Loucy (cell line): ENCODE results near the gene SHC1.

ENCODE experiments used
- H2AFZ ChIP-seq: fragments of 200-600 bp; sonication (generic); 2 replicates; pipeline ENCODE4 v1.6.0; 2016; ENCODE audit warnings: antibody characterized with exemption, mild to moderate bottlenecking, low read length, moderate library complexity
- H3F3A ChIP-seq: fragments of 200-600 bp; 2 replicates; pipeline ENCODE4 v1.6.0; 2016; ENCODE audit warnings: antibody characterized with exemption, low read depth, mild to moderate bottlenecking
- H3K27me3 ChIP-seq: fragments of 200-600 bp; sonication (generic); 2 replicates; pipeline ENCODE4 v1.6.1; 2014; ENCODE audit warnings: low read length, mild to moderate bottlenecking; ENCODE audit not compliant: insufficient read depth, poor library complexity, severe bottlenecking
- H3K36me3 ChIP-seq: fragments of 200-600 bp; sonication (generic); 2 replicates; pipeline ENCODE4 v1.6.1; 2016; ENCODE audit warnings: low read length; ENCODE audit not compliant: insufficient read depth
- H3K4me1 ChIP-seq: fragments of 200-600 bp; sonication (generic); 2 replicates; pipeline ENCODE4 v1.5.1; 2014; ENCODE audit warnings: low read length, mild to moderate bottlenecking; ENCODE audit not compliant: insufficient read depth, poor library complexity, severe bottlenecking
- H3K4me2 ChIP-seq: fragments of 200-600 bp; sonication (generic); 2 replicates; pipeline ENCODE4 v1.6.0; 2014; ENCODE audit warnings: antibody characterized with exemption, low read length, low read depth, mild to moderate bottlenecking; ENCODE audit not compliant: poor library complexity, severe bottlenecking
- H3K4me3 ChIP-seq: fragments of 200-600 bp; sonication (generic); 2 replicates; pipeline ENCODE4 v1.5.1; 2014; ENCODE audit warnings: low read length, mild to moderate bottlenecking, mixed read lengths; ENCODE audit not compliant: poor library complexity, severe bottlenecking
- H3K79me2 ChIP-seq: fragments of 200-600 bp; sonication (generic); 2 replicates; pipeline ENCODE4 v1.6.1; 2014; ENCODE audit warnings: low read length; ENCODE audit not compliant: insufficient read depth
- H3K9ac ChIP-seq: fragments of 200-600 bp; sonication (generic); 2 replicates; pipeline ENCODE4 v1.6.0; 2014; ENCODE audit warnings: mild to moderate bottlenecking, low read depth, low read length, moderate library complexity; ENCODE audit not compliant: poor library complexity, severe bottlenecking
- H3K9me2 ChIP-seq: fragments of 200-600 bp; sonication (generic); replicated peaks from 2 replicates; pipeline ENCODE4 v1.6.1; 2016; ENCODE audit warnings: low read depth, low read length, mixed read lengths
- H3K9me3 ChIP-seq: fragments of 200-600 bp; sonication (generic); 2 replicates; pipeline ENCODE4 v1.6.1; 2014; ENCODE audit warnings: mild to moderate bottlenecking, antibody characterized with exemption, low read length, low read depth; ENCODE audit not compliant: insufficient read depth
- H4K20me1 ChIP-seq: fragments of 200-600 bp; sonication (generic); 2 replicates; pipeline ENCODE4 v1.6.0; 2014; ENCODE audit warnings: antibody characterized with exemption, low read length, mild to moderate bottlenecking; ENCODE audit not compliant: insufficient read depth, poor library complexity, severe bottlenecking
- EZH2phosphoT487 ChIP-seq: fragments of 200-600 bp; IDR thresholded peaks from 2 replicates; pipeline ENCODE4 v1.6.1; 2018; ENCODE audit warnings: antibody characterized with exemption, mild to moderate bottlenecking, moderate library complexity, borderline replicate concordance
- TF ChIP-seq, protein P1 (sequence below): fragments of 200-600 bp; sonication (generic); conservative IDR thresholded peaks from 2 replicates; pipeline ENCODE4 v1.5.1; 2014; ENCODE audit warnings: mild to moderate bottlenecking, antibody characterized with exemption, low read length

SHC1 gene

DNA sequence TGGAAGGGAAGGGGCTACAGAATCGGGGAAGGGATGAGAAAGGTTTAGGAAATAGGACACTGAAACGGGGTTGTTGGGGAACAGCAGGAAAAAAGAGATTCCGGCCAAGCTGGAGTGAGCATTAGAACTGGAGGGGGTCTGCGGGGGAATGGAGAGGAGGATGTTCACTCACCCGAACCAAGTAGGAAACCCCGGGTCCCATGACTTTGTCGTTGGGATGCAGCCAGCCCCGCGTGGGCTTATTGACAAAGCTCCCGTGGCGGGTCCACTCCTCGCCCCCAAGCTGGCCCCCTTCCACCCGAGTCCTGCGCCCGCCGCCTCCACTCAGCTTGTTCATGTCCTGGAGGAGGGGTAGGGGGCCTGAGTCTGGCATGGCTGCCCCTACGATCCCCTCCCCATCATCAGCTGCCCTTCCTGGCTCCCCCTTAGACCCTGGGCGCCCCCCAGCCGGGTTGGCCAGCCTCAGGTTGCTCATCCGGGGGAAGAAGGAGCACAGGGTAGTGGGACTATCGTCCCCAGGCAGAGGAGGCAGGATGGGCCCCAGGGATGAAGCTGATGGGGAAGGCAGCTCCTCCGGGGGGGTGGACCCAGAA, 591 bp downstream of the SHC1 start:
- Histone ChIP-seq H3K4me1 (peaks cover 37% of the 10 kb centered on the region), H2AFZ (no peak overlapping the region), H3K9me2 (no peaks in the 10 kb centered on the region), H3K4me2 (peak overlapping the region; percentile 70), H3K27me3 (no peaks in the 10 kb centered on the region), H3F3A (peaks cover 3% of the 10 kb centered on the region; the same call in 1 of the 2 replicates), H3K9me3 (no peaks in the 10 kb centered on the region), H4K20me1 (peaks cover 13% of the 10 kb centered on the region), H3K36me3 (peaks cover 29% of the 10 kb centered on the region; the same call in 1 of the 2 replicates), H3K9ac (peak overlapping the region; percentile 52), H3K79me2 (peaks cover 52% of the 10 kb centered on the region), H3K4me3 (peak overlapping the region; percentile 63)
- no peak for TF ChIP-seq EZH2phosphoT487
- TF ChIP-seq, protein P1, sequence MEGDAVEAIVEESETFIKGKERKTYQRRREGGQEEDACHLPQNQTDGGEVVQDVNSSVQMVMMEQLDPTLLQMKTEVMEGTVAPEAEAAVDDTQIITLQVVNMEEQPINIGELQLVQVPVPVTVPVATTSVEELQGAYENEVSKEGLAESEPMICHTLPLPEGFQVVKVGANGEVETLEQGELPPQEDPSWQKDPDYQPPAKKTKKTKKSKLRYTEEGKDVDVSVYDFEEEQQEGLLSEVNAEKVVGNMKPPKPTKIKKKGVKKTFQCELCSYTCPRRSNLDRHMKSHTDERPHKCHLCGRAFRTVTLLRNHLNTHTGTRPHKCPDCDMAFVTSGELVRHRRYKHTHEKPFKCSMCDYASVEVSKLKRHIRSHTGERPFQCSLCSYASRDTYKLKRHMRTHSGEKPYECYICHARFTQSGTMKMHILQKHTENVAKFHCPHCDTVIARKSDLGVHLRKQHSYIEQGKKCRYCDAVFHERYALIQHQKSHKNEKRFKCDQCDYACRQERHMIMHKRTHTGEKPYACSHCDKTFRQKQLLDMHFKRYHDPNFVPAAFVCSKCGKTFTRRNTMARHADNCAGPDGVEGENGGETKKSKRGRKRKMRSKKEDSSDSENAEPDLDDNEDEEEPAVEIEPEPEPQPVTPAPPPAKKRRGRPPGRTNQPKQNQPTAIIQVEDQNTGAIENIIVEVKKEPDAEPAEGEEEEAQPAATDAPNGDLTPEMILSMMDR = no peak

DNA sequence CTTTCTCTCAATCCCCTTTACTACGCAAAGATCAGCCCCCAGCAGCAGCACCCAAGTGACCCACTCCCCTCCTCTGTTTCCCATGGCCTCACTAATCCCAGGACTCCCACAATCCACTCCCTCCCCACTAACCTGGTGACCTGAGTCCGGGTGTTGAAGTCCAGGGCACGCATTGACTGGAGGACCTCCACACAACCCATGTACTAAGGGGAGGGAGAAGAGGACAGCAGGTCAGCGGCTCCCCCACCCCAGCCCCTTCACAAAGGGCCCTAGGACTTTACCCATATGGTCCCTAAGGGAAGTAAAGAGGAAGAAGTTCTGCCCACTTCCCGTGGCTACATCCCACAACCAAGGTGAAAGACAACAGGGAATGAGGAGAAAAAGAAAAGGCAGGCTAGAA, 1.3 kb downstream of the SHC1 start:
- H3K4me2 ChIP-seq = peak overlapping the region; percentile 70
- H3K79me2 ChIP-seq = peaks cover 50% of the 10 kb centered on the region
- H3F3A ChIP-seq = peaks cover 3% of the 10 kb centered on the region; the same call in 1 of the 2 replicates
- peaks cover 13% of the 10 kb centered on the region for H4K20me1 ChIP-seq
- H3K27me3 ChIP-seq = no peaks in the 10 kb centered on the region
- H3K4me3 ChIP-seq = peak overlapping the region; percentile 63
- H3K9ac ChIP-seq = peak overlapping the region; percentile 52
- H3K36me3 ChIP-seq = peaks cover 29% of the 10 kb centered on the region; the same call in 1 of the 2 replicates
- TF ChIP-seq EZH2phosphoT487 = no peak
- no peaks in the 10 kb centered on the region for H3K9me2 ChIP-seq
- H3K9me3 ChIP-seq = no peaks in the 10 kb centered on the region
- H2AFZ ChIP-seq = no peak overlapping the region
- H3K4me1 ChIP-seq = peaks cover 37% of the 10 kb centered on the region

DNA sequence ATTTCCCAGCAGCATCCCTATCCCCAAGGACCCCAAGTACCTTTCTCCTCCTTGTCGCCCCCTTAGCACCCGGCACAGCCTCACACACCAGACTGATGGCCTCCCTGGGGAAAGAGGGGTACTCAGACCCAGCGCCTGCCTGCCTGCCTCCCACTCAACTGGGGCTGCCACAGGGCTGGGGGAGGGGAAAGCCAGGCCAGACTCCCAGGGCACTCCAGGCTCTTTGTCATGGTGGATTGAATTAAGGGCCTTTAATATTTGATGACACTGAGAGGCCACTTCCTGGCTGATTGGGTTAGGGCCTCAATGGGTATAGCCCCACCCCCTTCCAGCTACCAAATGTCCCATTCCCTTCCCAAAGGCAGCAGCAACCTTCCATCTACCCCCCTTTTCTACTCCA, 1.8 kb downstream of the SHC1 start:
- H3K9ac ChIP-seq = peak overlapping the region; percentile 52
- H3K9me2 ChIP-seq = no peaks in the 10 kb centered on the region
- no peak overlapping the region for H2AFZ ChIP-seq
- peaks cover 32% of the 10 kb centered on the region; the same call in 1 of the 2 replicates for H3K36me3 ChIP-seq
- peaks cover under 1% of the 10 kb centered on the region; the same call in 1 of the 2 replicates for H3F3A ChIP-seq
- no peaks in the 10 kb centered on the region for H3K9me3 ChIP-seq
- peak overlapping the region; percentile 70 for H3K4me2 ChIP-seq
- no peak overlapping the region for H3K4me3 ChIP-seq
- H3K79me2 ChIP-seq = peaks cover 51% of the 10 kb centered on the region
- TF ChIP-seq, protein P1 = no peak
- no peak for TF ChIP-seq EZH2phosphoT487
- peaks cover 36% of the 10 kb centered on the region for H3K4me1 ChIP-seq
- H3K27me3 ChIP-seq = no peaks in the 10 kb centered on the region
- H4K20me1 ChIP-seq = peaks cover 13% of the 10 kb centered on the region
